Measurements from ENCODE around the gene SLC37A1. TPM values are rescaled to one million over a fixed set of nuclear protein-coding genes. Genes with fewer than 3 reads are reported as not detected.

The SLC37A1 gene
- total RNA-seq, 1 donor from 2014 or later = 5.0 TPM

- peak; percentile 98 for ATAC-seq
- peak; percentile 93 for DNase-seq (ENCODE audit: low spot score)
These were observed 43.3 kb downstream of the SLC37A1 start for GRCh38 chr21:42556960-42557359.

- ATAC-seq (no peak), DNase-seq (ENCODE audit: low spot score) (peak; percentile 40)
These were observed 43.8 kb downstream of the SLC37A1 start for GRCh38 chr21:42557420-42557819.

- no peak for ATAC-seq
These were observed 44.7 kb downstream of the SLC37A1 start for GRCh38 chr21:42558368-42558767.

GRCh38 chr21:42558846-42559245 lies 45.2 kb downstream of the SLC37A1 start:
- DNase-seq (ENCODE audit: low spot score) (peak; percentile 28), ATAC-seq (no peak)

More at GRCh38 chr21:42558368-42558767, 44.7 kb downstream of the SLC37A1 start:
- no peak for DNase-seq (ENCODE audit: low spot score)

DNA sequence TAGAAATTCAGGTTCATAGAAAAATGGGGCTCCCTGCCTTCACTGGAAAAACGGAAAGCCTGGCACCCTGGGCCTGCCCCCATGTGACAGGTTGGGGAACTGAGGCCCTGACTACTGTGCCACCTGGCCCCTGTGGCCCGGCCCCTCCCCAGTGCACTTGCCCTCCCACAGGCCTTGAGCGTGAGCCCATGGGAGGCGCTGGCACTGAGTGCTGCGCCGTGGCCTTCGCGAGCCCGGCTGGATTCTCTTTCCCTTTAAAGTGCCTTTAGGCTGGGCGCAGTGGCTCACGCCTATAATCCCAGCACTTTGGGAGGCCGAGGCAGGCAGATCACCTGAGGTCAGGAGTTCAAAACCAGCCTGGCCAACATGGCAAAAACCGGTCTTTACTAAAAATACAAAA lies 45.7 kb downstream of the SLC37A1 start:
- ATAC-seq (no peak), DNase-seq (ENCODE audit: low spot score) (peak; percentile 36)

- DNase-seq (ENCODE audit: low spot score) (peak; percentile 12), ATAC-seq (no peak)
These were observed 47.0 kb downstream of the SLC37A1 start for GRCh38 chr21:42560517-42561179.

- DNase-seq (ENCODE audit: low spot score) = no peak
- no peak for ATAC-seq
These were observed 48.4 kb downstream of the SLC37A1 start for GRCh38 chr21:42561762-42562650.

DNA sequence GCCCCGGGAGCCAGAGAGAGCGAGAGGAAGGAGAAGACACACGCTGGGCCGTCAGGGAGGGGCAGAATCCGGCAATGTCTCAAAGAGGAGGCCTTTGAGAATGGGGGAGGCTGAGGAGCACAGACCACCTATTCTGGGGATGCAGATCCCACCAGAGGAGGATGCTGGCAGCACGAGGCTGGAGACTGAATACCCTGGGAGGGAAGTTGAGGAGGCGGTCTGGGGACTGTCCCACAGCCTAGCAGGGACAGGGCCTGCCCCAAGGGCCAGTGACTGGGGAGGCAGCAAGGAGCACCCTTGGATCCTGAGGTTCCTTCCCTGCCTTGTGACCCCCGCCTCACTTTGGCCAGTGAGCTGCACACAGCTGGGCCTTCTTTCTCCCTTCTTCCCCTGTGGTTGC lies 49.2 kb downstream of the SLC37A1 start:
- no peak for ATAC-seq
- DNase-seq (ENCODE audit: low spot score) = no peak

DNA sequence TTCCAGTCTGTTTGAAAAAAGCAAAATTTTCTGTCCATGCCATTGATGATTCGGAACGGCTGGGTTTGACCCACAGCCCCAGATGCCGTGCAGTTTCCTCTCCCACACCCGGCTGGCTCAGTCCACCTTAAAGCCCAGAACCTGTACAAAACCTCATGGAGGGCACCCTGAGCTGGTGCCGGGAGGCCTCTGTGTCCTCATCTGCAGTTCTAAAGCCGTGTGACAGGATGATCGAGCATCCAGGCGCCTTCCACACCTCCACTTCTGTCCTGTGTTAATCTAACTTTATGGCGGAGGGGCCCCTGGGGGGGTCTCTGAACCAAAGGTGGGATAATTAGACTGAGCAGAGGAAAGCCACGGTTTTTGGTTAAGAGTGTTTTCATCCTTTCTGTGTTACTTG lies 49.6 kb downstream of the SLC37A1 start:
- ATAC-seq (no peak), DNase-seq (ENCODE audit: low spot score) (peak; percentile 24)

DNA sequence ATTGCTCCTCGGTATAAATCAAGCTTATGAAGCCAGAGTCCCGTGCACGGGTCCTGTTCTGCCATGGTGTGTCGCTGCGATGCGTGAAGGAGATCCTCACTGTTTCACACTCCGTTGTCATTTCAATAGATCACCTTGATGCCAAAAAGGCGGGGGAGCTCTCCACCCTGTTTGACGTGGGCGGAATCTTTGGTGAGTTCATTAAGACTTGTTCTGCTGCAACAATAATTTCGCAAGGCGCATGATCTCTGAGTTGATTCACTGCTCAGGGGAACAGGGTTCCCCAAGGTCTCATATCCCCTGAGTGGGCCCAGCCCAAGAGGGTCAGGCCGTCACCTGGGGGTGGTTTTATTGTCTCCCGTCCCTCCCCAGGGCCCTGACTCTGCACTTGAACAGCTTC lies 50.0 kb downstream of the SLC37A1 start:
- DNase-seq (ENCODE audit: low spot score) = peak; percentile 33
- ATAC-seq = no peak

DNA sequence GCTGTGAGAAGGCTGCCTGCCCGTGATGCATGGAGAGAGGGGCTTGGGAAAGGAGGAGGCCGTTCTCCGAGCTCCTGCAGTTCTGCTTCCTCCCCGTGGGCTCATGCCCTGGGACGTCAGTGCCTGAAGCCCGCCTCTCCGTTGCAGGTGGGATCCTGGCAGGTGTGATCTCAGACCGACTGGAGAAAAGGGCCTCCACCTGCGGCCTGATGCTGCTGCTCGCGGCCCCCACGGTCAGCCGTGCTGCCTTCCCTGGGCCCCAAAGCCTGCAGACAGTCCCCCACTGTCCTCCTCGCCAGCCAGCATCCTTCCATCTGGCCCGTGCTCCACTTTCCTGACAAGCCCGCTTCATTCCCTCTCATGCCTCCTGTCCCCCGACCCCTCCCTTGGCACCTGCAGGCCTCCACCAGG lies 50.9 kb downstream of the SLC37A1 start:
- no peak for ATAC-seq
- peak; percentile 14 for DNase-seq (ENCODE audit: low spot score)

DNA sequence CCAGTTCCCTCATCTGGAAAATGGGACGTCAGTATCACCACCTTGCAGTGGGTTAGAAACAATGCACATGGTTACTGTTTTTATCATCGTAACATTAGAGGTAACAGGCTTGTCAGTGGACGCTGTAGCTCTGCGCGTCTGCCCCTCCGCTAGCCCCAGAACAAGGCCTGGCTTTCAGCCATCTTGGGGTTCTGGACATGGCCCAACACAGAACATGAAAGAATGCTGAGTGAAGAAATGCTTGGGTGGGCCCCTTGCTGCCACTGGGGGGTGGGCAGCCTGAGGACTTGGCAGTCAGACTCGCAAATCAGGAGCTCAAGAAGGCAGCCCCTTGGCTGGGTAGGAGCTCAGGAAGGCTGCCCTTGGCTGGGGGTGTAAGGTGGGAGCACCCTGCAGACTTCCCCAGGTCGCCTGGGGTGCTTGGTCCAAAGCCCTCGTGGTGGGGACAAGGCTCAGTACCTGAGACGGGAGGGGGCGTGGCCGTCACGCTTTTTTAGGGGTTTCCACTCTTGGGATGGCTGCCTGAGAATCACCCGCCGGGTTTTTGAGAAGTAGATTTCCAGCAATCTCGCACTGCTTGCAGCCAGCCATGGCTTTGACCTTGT lies 51.7 kb downstream of the SLC37A1 start:
- peak; percentile 37 for DNase-seq (ENCODE audit: low spot score)
- no peak for ATAC-seq

DNA sequence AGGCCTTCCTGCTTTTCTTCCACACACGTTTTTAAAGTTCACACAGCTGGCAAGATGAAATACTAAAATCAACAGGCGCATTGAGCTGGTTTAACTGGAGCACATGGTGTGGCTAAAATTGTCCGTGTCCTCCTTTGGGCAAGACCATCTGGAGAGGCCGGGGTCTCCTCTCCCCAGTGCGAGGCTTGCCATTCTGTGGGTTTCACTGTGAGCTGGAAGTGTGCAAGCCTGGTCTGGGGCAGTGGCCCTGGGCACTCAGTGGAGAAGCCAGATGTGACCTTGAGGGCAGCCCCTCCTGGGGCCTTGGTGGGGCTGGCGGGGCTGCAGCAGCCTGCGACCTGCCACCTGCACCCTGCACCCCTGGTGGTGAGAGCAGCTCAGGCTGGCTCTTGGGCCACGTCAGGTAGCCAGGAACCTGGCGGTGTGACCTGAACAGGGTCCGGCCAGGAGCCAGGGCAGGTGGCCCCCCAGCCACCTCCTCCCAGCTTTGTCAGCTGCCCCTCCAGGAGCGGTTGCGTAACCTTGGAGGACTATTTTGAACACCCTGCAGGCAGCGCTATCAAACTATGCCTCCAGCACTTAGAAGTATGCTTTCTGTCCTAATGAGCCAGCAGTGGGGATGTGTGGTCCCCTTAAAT lies 52.4 kb downstream of the SLC37A1 start:
- no peak for ATAC-seq
- peak; percentile 38 for DNase-seq (ENCODE audit: low spot score)

DNA sequence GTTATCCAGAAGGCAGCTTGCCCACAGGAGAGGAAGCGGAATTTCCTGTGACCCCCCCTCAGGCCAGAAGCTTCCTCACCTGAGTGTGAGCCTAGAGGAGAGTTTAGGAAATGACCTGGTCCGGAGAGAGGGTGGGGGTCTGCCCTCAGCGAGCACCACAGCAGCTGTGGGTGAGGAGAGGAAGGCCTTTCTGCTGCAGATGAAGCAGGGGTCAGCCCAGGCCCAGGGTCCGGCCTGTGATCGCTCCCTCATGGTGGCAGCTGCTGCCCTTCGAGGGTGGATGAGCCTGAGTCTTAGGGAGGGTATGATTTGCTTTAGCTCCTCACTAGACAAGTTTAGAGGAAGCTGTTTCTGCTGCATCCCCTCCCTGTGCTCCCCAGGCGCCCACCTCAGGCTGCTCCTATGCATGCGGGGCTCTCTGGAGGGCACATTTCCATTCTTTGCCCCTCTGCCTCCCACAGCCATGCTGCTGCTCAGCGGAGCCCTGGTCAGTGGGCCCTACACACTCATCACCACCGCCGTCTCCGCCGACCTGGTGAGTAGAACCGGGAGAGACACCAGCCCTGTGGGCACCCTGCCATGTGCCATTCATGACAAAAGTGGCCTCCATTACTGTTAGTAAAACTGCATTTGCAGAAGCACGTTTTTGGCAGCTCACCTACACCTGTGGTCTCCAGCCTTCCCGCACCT lies 53.0 kb downstream of the SLC37A1 start:
- DNase-seq (ENCODE audit: low spot score) = peak; percentile 39
- ATAC-seq = no peak

GRCh38 chr21:42567214-42567555 lies 53.5 kb downstream of the SLC37A1 start:
- DNase-seq (ENCODE audit: low spot score) (peak; percentile 35), ATAC-seq (no peak)

- DNase-seq (ENCODE audit: low spot score) (peak; percentile 28), ATAC-seq (no peak)
These were observed 54.2 kb downstream of the SLC37A1 start for GRCh38 chr21:42567861-42568260.

GRCh38 chr21:42568376-42568775 lies 54.7 kb downstream of the SLC37A1 start:
- DNase-seq (ENCODE audit: low spot score) = peak; percentile 10
- ATAC-seq = no peak

GRCh38 chr21:42568866-42569731 lies 55.4 kb downstream of the SLC37A1 start:
- no peak for ATAC-seq
- DNase-seq (ENCODE audit: low spot score) = peak; percentile 42

- peak; percentile 34 for ATAC-seq
- DNase-seq (ENCODE audit: low spot score) = peak; percentile 44
These were observed 56.2 kb downstream of the SLC37A1 start for GRCh38 chr21:42569732-42570301.
